Activated CD4-positive, alpha-beta T cell treated with anti-CD3 and anti-CD28 coated beads for 36 hours (primary cell): Measurements from ENCODE around the gene BRI3. TPM values are rescaled to one million over a fixed set of nuclear protein-coding genes. Genes with fewer than 3 reads are reported as not detected.

Experiments used
- ATAC-seq: fragments of 200-7000 bp; cut with Tn5 transposase; one replicate; pipeline ENCODE4 v1.10.0; 2021; ENCODE audit warnings: mild to moderate bottlenecking, moderate library complexity
- CTCF ChIA-PET: fragments of 350-600 bp; sonication (Branson Sonifier 250); formaldehyde crosslinking; loops from one replicate; lab custom pipeline; 2021; ENCODE audit warnings: antibody characterized with exemption; lab: Charles Lee
- POLR2A ChIA-PET: fragments of 350-600 bp; sonication (Branson Sonifier 250); formaldehyde crosslinking; loops from one replicate; lab custom pipeline; 2021; ENCODE audit warnings: antibody characterized with exemption, inconsistent platforms; lab: Charles Lee
- DNase-seq: peaks from one replicate; pipeline ENCODE4 v3.0.0-alpha.2; 2020
- H3K27ac Mint-ChIP-seq: one replicate; pipeline ENCODE4 v1.8.0; 2021; ENCODE audit warnings: mixed read lengths
- H3K27me3 Mint-ChIP-seq: one replicate; pipeline ENCODE4 v1.8.0; 2021; ENCODE audit warnings: mixed read lengths
- H3K36me3 Mint-ChIP-seq: one replicate; pipeline ENCODE4 v1.8.0; 2021; ENCODE audit warnings: low read depth, mixed read lengths
- H3K4me1 Mint-ChIP-seq: one replicate; pipeline ENCODE4 v1.8.0; 2021; ENCODE audit warnings: mixed read lengths
- H3K4me3 Mint-ChIP-seq: one replicate; pipeline ENCODE4 v1.8.0; 2021; ENCODE audit warnings: mild to moderate bottlenecking, moderate library complexity, mixed read lengths
- H3K9me3 Mint-ChIP-seq: one replicate; pipeline ENCODE4 v1.8.0; 2021; ENCODE audit warnings: low read depth, mixed read lengths
- intact Hi-C, 2 experiments: fragments of 100-400 bp; cut with DNase I in 1 of 2; cut with micrococcal nuclease in 1 of 2; formaldehyde crosslinking; loops; one replicate each; pipeline versions ENCODE4 v1.14.2 to v1.15.1; 2022 to 2024; cut with DNase I, micrococcal nuclease
- total RNA-seq, 2 experiments: library from RNA; stranded (reverse); gene quantifications; one replicate each; pipeline ENCODE4 v1.2.3, GENCODE V29; 2021

BRI3 gene
- total RNA-seq = 10 to 100 TPM; 45.1 to 47.6 TPM

- CTCF ChIA-PET = interaction anchor here (1.1 kb wide), 1 partner anchor 122 kb away, joined by 5 read pairs; no protein-coding TSS in a partner anchor
These were observed at the start of gene BRI3 for GRCh38 chr7:98280791-98281756. Gene BRI3, plus strand, starts transcription at chr7:98281686. Its CDS starts 110 bp downstream, at chr7:98281796.

GRCh38 chr7:98232263-98232585, 49.3 kb upstream of the BRI3 start:
- H3K4me1 Mint-ChIP-seq = no peaks in the 10 kb centered on the region
- H3K36me3 Mint-ChIP-seq = peaks cover 14% of the 10 kb centered on the region
- intact Hi-C loops = no loop called here
- ATAC-seq (no peak), DNase-seq (no peak)
- CTCF ChIA-PET = no interaction called here
- H3K27me3 Mint-ChIP-seq = no peaks in the 10 kb centered on the region
- no peaks in the 10 kb centered on the region for H3K9me3 Mint-ChIP-seq
- no peak overlapping the region for H3K27ac Mint-ChIP-seq
- H3K4me3 Mint-ChIP-seq = no peak overlapping the region
- POLR2A ChIA-PET = no interaction called here

More at GRCh38 chr7:98280791-98281756, at the start of gene BRI3:
- peaks cover 27% of the 10 kb centered on the region for H3K4me1 Mint-ChIP-seq
- H3K4me3 Mint-ChIP-seq = peak within 1 kb of the TSS; percentile 78
- peak; percentile 97 for DNase-seq
- peaks cover 6% of the 10 kb centered on the region for H3K36me3 Mint-ChIP-seq
- H3K27me3 Mint-ChIP-seq = no peaks in the 10 kb centered on the region
- H3K27ac Mint-ChIP-seq = peak within 1 kb of the TSS; percentile 76
- POLR2A ChIA-PET = interaction anchor here (0.8 to 1.2 kb wide), 2 partner anchors 30 to 173 kb away, joined by 3 to 5 read pairs; no protein-coding TSS in a partner anchor
- intact Hi-C loops = loop anchor here (1.0 to 10.0 kb wide), 12 partner anchors 29 to 1164 kb away; partner anchors contain the start of genes BAIAP2L1 (in 2 of the 2), TECPR1 (in 2 of the 2), ASNS (in 1 of the 2) and LMTK2 (in 1 of the 2)
- H3K9me3 Mint-ChIP-seq = no peaks in the 10 kb centered on the region
- peak; percentile 85 for ATAC-seq

- Mint-ChIP-seq H3K4me1 (no peaks in the 10 kb centered on the region), H3K27me3 (no peaks in the 10 kb centered on the region), H3K4me3 (no peak overlapping the region), H3K27ac (no peak overlapping the region), H3K9me3 (no peaks in the 10 kb centered on the region), H3K36me3 (peaks cover 11% of the 10 kb centered on the region)
- intact Hi-C loops = no loop called here
- ChIA-PET CTCF (no interaction called here), POLR2A (no interaction called here)
- DNase-seq (no peak), ATAC-seq (no peak)
These were observed 48.7 kb upstream of the BRI3 start for GRCh38 chr7:98232799-98233198.

GRCh38 chr7:98233219-98234070, 48.0 kb upstream of the BRI3 start:
- POLR2A ChIA-PET = no interaction called here

GRCh38 chr7:98234429-98235147, 46.9 kb upstream of the BRI3 start:
- no peaks in the 10 kb centered on the region for H3K27me3 Mint-ChIP-seq
- no peaks in the 10 kb centered on the region for H3K9me3 Mint-ChIP-seq
- ChIA-PET CTCF (no interaction called here), POLR2A (interaction anchor here (0.6 kb wide), 1 partner anchor 16 kb away, joined by 3 read pairs; no protein-coding TSS in a partner anchor)
- ATAC-seq = no peak
- H3K36me3 Mint-ChIP-seq = peaks cover 14% of the 10 kb centered on the region
- intact Hi-C loops = no loop called here
- no peaks in the 10 kb centered on the region for H3K4me1 Mint-ChIP-seq
- H3K4me3 Mint-ChIP-seq = no peak overlapping the region
- no peak for DNase-seq
- no peak overlapping the region for H3K27ac Mint-ChIP-seq

More at GRCh38 chr7:98233219-98234070, 48.0 kb upstream of the BRI3 start:
- H3K27me3 Mint-ChIP-seq = no peaks in the 10 kb centered on the region
- CTCF ChIA-PET = no interaction called here
- ATAC-seq (no peak), DNase-seq (no peak)
- H3K36me3 Mint-ChIP-seq = peaks cover 11% of the 10 kb centered on the region
- H3K4me3 Mint-ChIP-seq = no peak overlapping the region
- no peaks in the 10 kb centered on the region for H3K9me3 Mint-ChIP-seq
- intact Hi-C loops = no loop called here
- H3K27ac Mint-ChIP-seq = no peak overlapping the region
- no peaks in the 10 kb centered on the region for H3K4me1 Mint-ChIP-seq

- no peak for DNase-seq
- intact Hi-C loops = no loop called here
- CTCF ChIA-PET = no interaction called here
- no peaks in the 10 kb centered on the region for H3K4me1 Mint-ChIP-seq
- H3K27ac Mint-ChIP-seq = no peak overlapping the region
- H3K9me3 Mint-ChIP-seq = no peaks in the 10 kb centered on the region
- POLR2A ChIA-PET = no interaction called here
- H3K36me3 Mint-ChIP-seq = peaks cover 13% of the 10 kb centered on the region
- no peaks in the 10 kb centered on the region for H3K27me3 Mint-ChIP-seq
- no peak for ATAC-seq
- H3K4me3 Mint-ChIP-seq = no peak overlapping the region
These were observed 45.6 kb upstream of the BRI3 start for GRCh38 chr7:98235901-98236300.

GRCh38 chr7:98236355-98237185, 44.9 kb upstream of the BRI3 start:
- H3K4me1 Mint-ChIP-seq = no peaks in the 10 kb centered on the region
- POLR2A ChIA-PET = no interaction called here
- ATAC-seq (no peak), DNase-seq (no peak)
- CTCF ChIA-PET = interaction anchor here (0.6 kb wide), 1 partner anchor 92 kb away, joined by 3 read pairs; no protein-coding TSS in a partner anchor
- intact Hi-C loops = no loop called here
- no peak overlapping the region for H3K4me3 Mint-ChIP-seq
- no peaks in the 10 kb centered on the region for H3K27me3 Mint-ChIP-seq
- no peaks in the 10 kb centered on the region for H3K9me3 Mint-ChIP-seq
- H3K36me3 Mint-ChIP-seq = peaks cover 16% of the 10 kb centered on the region
- H3K27ac Mint-ChIP-seq = no peak overlapping the region

GRCh38 chr7:98238076-98238475, 43.4 kb upstream of the BRI3 start:
- H3K36me3 Mint-ChIP-seq = peaks cover 16% of the 10 kb centered on the region
- no peak overlapping the region for H3K4me3 Mint-ChIP-seq
- no peaks in the 10 kb centered on the region for H3K9me3 Mint-ChIP-seq
- no peak overlapping the region for H3K27ac Mint-ChIP-seq
- CTCF ChIA-PET = no interaction called here
- POLR2A ChIA-PET = no interaction called here
- ATAC-seq = no peak
- no peak for DNase-seq
- H3K27me3 Mint-ChIP-seq = no peaks in the 10 kb centered on the region
- no peaks in the 10 kb centered on the region for H3K4me1 Mint-ChIP-seq
- intact Hi-C loops = no loop called here

GRCh38 chr7:98238976-98239375, 42.5 kb upstream of the BRI3 start:
- DNase-seq (no peak), ATAC-seq (no peak)
- H3K27ac Mint-ChIP-seq = no peak overlapping the region
- H3K4me1 Mint-ChIP-seq = no peaks in the 10 kb centered on the region
- H3K4me3 Mint-ChIP-seq = no peak overlapping the region
- POLR2A ChIA-PET = no interaction called here
- CTCF ChIA-PET = interaction anchor here (0.5 kb wide), 1 partner anchor 24 kb away, joined by 3 read pairs; no protein-coding TSS in a partner anchor
- no peaks in the 10 kb centered on the region for H3K9me3 Mint-ChIP-seq
- intact Hi-C loops = no loop called here
- peaks cover 16% of the 10 kb centered on the region for H3K36me3 Mint-ChIP-seq
- H3K27me3 Mint-ChIP-seq = no peaks in the 10 kb centered on the region

- intact Hi-C loops = loop anchor here in 1 of 2 experiments (1.0 kb wide), 1 partner anchor 220 kb away; no protein-coding TSS in a partner anchor
- H3K36me3 Mint-ChIP-seq = peaks cover 14% of the 10 kb centered on the region
- no peaks in the 10 kb centered on the region for H3K4me1 Mint-ChIP-seq
- no peaks in the 10 kb centered on the region for H3K27me3 Mint-ChIP-seq
- CTCF ChIA-PET = interaction anchor here (1.0 kb wide), 1 partner anchor 9 kb away, joined by 4 read pairs; no protein-coding TSS in a partner anchor
- DNase-seq = peak; percentile 51
- H3K27ac Mint-ChIP-seq = no peak overlapping the region
- peak; percentile 36 for ATAC-seq
- POLR2A ChIA-PET = no interaction called here
- H3K9me3 Mint-ChIP-seq = no peaks in the 10 kb centered on the region
- H3K4me3 Mint-ChIP-seq = no peak overlapping the region
These were observed 40.4 kb upstream of the BRI3 start for GRCh38 chr7:98240961-98241673.
